HT1080 (cell line): ENCODE measurements around the gene LRRFIP1. TPM values are rescaled to one million over a fixed set of nuclear protein-coding genes. Genes with fewer than 3 reads are reported as not detected.
A peak's percentile ranks its signal among the peaks of the same experiment; 100 is the strongest.
"Not testable (repeated sequence)": the region's sequence is repeated elsewhere in the genome, so short reads cannot be mapped to it uniquely, and the experiment has no call there.

Experiments used
- DNase-seq: peaks from one replicate; pipeline ENCODE4 v3.0.0-alpha.2; 2015; ENCODE audit warnings: low read depth
- total RNA-seq: library from RNA; depleted of rRNA; stranded (reverse); fragments of >200 nt; shearing (Covaris generic); gene quantifications from 2 replicates; pipeline ENCODE4 v1.2.3, GENCODE V29; 2014

The LRRFIP1 gene
- total RNA-seq, 1 experiment from 2014 or later, result 76.9 TPM

DNA sequence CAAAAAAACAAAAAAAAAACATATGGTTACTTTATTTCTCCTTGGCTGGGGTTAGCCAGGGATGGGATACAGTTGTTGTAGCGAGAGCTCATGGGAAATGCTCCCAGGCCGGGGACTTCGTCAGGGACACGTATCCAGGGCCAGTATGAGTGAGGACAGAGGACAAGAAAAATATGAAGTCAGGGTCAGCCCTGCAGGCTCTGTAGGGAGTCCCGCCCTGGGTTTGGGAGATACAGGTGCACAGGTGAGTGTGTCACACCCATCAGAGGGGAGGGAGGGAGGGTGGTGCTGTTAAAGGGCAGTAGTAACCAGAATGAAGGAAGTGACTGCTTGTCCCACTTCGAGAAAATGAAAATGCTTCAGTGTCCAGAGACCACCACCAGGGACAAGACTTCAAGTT is 115.6 kb downstream of the LRRFIP1 start:
- no peak for DNase-seq

DNA sequence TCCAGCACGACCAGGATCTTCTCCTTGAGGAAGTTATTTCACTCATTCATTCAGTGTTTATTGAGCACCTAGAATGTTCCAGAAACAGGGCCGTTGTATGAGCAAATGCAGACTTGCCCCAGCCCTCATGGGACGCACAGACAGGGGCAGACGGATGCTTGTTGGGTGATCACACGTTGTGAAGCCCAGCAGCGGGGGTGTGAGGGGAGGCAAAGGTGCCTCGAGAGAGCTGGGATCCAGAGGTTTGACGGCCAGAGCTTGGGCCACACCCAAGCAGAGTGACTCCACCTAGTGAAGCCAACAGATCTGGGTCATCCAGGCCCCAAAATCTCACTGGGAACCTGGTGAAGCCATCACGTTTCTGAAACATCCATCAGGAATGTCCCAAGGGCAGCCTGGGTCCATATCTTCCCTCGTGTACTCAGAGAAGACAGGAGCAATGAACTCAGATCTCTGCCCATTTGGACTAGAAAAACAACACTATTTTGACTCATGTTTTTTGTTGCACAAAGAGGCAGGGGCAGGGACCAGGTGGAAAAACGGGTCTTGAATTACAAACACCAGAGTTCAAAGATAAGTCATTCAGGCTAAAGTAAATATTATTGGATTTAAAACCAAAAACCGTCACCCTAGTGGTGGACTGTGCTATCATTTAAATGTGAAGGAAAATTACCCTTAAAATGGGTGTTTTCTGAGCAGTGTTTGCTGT is 116.3 kb downstream of the LRRFIP1 start:
- DNase-seq, result peak; percentile 21

- DNase-seq, result no peak
Observed at GRCh38 chr2:237744270-237744612, 116.9 kb downstream of the LRRFIP1 start.

DNA sequence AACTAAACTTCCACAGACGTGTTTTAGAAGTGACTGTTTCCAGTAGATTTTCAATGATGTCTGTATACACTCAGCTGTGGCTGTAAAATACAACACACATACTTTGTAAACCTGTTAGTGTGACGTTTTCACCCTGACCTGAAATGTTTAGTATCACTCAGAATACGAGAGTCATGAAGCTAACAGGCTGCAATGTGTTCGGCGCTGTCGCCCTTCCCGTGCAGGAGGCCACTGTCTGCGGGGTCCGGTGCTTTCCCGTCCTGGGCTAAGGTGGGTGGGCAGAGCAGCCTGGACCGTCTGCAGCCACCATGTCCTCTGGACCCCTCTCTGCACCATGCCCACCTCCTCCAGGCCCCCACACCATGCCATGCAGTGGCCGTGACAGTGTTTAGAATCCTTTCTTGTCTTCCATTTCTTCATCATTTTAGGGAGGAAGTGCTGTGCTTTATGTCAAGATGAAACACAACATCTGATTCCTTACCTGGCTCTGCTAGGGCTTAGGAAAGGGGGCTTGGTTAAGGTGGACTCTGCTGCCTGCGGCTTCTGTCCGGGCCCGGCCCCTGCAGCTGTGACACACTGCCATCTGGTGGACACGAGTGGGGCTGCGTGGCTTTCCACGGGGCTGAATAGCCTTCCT is 117.3 kb downstream of the LRRFIP1 start:
- DNase-seq, result peak; percentile 62

DNA sequence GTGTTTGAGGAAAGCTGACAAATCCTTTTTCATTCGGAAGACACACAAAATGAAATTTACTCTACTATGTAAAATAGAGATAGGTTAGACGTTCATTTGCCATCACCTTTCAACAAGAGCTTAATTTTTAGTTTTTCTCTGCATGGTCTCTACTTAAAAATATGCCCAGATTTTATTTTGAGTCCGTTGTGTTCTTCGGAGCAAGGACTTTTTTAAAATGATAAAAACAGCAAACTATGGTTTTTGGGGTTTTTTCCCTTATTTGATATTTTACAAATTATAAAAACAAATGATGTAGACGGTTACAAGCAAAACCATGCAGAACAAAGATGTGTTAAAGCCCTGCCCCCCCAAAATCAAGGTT is 117.8 kb downstream of the LRRFIP1 start:
- DNase-seq, result no peak

- no peak for DNase-seq
Observed at GRCh38 chr2:237746302-237747080, 119.1 kb downstream of the LRRFIP1 start.

- no peak for DNase-seq
Observed at GRCh38 chr2:237747189-237747588, 119.8 kb downstream of the LRRFIP1 start.

- no peak for DNase-seq
Observed at GRCh38 chr2:237749002-237749401, 121.6 kb downstream of the LRRFIP1 start.

- no peak for DNase-seq
Observed at GRCh38 chr2:237749961-237750360, 122.6 kb downstream of the LRRFIP1 start.

DNA sequence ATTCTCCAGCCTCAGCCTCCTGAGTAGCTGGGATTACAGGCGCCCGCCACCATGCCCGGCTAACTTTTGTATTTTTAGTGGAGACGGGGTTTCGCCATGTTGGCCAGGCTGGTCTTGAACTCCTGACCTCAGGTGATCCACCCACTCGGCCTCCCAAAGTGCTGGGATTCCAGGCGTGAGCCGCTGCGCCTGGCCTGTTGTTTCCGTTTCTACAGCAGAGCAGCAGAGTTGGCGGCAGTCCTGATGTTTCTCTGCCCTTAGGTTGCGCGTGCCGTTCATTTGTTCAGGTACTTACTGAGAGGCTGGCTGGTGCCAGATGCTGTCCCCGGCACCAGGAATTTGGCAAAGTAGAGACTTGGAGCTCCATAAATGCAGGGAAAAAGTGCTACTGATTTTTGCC is 123.1 kb downstream of the LRRFIP1 start:
- DNase-seq, result not testable (repeated sequence)

GRCh38 chr2:237752761-237753165 is 125.4 kb downstream of the LRRFIP1 start:
- DNase-seq, result no peak

DNA sequence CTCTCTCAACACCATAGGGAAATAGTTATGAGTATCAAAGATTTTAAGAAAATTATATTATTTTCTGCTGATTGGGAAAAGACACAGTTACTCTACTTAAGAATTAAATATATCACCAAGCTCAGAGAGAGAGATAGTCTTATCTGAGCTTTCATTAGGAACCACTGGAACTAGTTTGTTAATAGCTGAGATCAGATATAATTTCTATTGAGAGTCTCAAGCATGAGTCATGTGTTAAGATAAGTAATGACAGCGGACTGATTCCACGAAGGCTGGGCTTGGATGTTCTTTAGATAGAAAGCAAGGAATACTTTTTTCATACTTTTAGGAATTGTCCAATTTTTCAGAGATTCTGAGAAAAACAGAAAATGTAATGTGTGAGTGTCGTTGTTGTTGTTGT is 126.8 kb downstream of the LRRFIP1 start:
- no peak for DNase-seq

DNA sequence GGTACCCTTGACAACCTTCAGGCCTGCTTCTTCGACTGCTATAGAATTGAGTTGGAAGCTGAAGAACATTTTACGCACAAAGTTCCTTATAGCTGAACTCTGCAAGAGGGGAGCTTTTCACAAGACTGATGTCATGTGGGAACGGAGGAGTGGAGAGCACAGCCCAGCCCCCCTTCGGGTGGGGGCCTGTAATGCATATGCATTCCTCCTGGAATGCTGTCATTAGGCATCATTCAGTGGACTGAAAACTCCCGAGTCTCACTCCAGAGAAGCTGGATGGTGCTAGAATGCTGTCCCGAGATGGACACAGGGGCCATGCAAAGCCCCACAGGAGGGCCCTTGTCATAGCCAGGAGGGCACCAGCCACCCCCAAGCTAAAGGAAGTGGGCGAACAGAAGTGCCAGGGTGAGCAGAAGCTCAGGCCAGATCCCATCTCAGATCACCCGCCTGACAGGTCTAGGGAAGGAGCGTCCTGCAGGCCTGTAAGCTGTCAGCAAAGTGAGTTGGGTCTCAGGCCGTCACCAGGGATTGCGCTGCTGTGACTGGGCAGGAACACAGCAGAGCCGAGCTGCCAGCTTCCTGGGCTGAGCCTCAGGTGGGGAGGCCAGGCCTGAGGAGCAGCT is 127.3 kb downstream of the LRRFIP1 start:
- DNase-seq, result no peak

- DNase-seq, result no peak
Observed at GRCh38 chr2:237757616-237758015, 130.2 kb downstream of the LRRFIP1 start.

GRCh38 chr2:237758185-237758584 is 130.8 kb downstream of the LRRFIP1 start:
- DNase-seq, result no peak

DNA sequence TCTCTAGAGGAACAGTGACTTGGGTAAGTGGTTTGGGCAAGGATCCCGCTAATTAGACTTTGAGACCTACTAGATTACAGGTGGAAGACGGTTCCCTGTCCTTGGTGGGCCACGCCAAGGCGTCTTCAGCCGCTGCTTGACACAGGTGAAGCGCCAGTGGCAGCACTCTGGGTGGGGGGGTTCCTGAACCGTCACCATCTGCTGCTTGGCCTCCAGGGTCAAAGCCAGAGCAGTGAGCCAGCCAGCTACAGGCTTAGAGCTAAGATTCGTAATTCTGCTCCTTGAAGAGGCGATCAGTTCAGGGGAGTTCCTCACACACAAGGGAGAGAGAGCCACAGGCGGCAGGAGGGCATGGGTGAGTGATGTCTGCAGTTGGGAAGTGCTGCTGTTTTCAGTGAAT is 131.8 kb downstream of the LRRFIP1 start:
- no peak for DNase-seq

DNA sequence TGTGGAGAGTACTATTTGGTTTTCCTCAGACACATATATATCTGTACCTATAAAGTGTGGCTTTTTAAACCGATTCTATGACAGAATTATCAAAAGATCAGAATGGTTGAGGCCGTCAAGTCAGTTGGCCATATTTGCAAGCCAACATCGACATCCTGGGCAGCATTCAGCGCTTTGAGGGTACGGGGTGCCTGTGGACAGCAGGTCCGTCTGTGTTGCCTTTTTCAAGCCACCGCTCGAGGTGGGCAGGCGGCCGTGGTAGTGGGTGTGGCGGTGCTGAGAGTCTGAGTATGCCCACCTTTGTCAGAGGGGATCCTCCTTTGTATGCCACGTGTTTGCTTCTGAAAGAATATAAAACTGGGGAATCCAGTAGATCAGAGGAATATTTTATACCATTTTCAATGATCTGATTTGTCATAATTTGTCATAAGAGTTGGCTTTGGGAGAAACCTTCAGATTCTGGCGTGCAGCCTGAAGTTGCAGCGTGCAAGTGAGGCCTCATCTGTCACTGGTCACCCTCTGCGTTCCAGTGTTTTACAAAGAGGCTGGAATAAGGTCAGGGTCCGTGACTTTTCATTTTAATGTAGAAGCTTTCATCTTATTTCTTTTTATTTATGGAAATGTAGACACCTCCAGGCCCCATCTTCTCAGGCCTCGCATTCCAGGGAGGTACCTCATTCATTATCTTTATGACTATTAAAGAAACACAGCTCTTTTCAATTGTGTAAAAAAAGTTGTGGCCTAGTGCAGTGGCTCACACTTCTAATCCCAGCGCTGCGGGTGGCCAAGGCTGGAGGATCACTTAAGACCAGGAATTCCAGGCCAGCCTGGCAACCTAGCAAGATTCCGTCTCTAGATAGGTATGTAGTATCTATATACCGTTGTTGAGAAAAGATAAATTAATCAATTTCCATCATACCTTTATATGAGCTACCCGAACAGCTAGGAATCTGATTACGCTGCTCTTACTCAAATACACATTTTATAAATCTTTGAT is 133.4 kb downstream of the LRRFIP1 start:
- DNase-seq, result no peak

DNA sequence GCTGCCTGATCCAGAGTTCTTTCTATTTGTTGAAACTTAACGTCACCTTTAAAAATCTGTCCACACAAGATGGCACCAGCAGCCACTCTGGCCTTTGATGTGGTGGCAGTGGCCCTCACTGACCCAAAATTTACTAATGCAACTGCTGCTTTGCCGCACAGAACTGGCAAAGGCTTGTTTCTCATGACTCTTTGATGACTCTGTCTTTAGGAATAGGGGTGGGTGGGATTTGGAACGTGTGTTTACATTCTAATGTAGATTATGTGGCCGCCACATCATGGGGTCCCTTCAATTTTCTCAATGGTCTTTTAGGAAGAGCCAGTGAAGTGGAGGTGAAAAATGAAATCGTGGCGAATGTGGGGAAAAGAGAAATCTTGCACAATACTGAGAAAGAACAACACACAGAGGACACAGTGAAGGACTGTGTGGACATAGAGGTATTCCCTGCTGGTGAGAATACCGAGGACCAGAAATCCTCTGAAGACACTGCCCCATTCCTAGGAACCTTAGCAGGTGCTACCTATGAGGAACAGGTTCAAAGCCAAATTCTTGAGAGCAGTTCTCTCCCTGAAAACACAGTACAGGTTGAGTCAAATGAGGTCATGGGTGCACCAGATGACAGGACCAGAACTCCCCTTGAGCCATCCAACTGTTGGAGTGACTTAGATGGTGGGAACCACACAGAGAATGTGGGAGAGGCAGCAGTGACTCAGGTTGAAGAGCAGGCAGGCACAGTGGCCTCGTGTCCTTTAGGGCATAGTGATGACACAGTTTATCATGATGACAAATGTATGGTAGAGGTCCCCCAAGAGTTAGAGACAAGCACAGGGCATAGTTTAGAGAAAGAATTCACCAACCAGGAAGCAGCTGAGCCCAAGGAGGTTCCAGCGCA is 135.2 kb downstream of the LRRFIP1 start:
- not testable (repeated sequence) for DNase-seq

- no peak for DNase-seq
Observed at GRCh38 chr2:237763812-237764211, 136.4 kb downstream of the LRRFIP1 start.

DNA sequence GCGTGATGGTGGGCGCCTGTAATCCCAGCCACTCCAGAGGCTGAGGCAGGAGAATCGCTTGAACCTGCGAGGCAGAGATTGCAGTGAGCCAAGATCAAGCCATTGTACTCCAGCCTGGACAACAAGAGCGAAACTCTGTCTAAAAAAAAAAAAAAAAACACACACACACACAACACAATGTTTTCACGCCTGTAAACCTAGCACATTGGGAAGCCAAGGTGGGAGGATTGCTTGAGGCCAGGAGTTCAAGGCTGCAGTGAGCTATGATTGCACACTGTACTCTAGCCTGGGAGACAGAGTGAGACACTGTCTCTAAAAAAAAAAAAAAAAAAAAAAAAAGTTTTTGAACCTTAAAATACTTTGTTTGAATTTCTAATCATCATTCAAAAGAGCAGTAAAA is 137.7 kb downstream of the LRRFIP1 start:
- DNase-seq, result not testable (repeated sequence)
